ENCODE data around the gene FAT1.

- TF ChIP-seq EZH2phosphoT487 (IDR thresholded peaks at IDR 0.05; ENCODE audit: low read length) (no peak), CTCF (IDR thresholded peaks at IDR 0.05; ENCODE audit: low read length) (no peak)
Measured at GRCh38 chr4:186746581-186746980, 22.9 kb upstream of the FAT1 start.
